NCI-H69 (cell line): Measurements from ENCODE around the gene FAM168A.
"Not testable (repeated sequence)": the region's sequence is repeated elsewhere in the genome, so short reads cannot be mapped to it uniquely, and the experiment has no call there.

ENCODE experiments used
- DNase-seq: peaks from one replicate; lab custom pipeline; 2025; lab: John Stamatoyannopoulos, UW

Gene FAM168A

DNA sequence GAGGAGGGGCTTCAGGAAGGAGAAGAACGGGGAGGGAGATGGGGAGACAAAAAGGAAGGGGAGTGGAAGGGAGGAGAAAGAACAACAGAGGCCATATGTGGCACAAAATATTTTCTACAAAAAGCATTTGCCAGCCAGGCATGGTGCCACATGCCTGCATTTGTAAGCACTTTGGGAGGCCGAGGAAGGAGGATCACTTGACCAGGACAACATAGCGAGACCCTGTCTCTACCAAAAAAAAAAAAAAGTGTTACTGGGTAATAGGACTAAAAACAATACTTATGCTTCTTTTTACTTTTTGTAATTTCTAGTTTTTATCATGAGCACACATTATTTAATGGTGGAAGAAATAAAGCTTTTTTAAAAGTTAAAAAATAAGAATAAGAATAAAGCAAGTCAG is 5.3 kb downstream of the FAM168A start:
- DNase-seq: no peak

DNA sequence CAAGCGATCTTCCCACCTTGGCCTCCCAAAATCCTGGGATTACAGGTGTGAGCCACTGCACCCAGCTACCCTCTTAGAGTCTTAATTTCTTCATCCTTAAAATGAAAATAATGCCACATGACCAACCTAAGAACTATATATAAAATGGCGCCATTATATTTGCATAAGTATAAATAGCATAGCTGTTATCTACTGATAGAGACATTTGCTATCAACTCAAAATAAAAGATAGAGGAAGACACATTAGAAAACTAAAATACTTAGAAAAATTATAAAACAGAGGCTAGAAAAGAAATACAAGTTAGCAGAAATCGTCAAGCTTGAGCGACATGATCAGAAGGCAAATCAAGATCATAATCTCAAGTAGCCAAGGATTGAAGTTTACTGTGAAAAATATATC is 6.2 kb downstream of the FAM168A start:
- no peak for DNase-seq

DNA sequence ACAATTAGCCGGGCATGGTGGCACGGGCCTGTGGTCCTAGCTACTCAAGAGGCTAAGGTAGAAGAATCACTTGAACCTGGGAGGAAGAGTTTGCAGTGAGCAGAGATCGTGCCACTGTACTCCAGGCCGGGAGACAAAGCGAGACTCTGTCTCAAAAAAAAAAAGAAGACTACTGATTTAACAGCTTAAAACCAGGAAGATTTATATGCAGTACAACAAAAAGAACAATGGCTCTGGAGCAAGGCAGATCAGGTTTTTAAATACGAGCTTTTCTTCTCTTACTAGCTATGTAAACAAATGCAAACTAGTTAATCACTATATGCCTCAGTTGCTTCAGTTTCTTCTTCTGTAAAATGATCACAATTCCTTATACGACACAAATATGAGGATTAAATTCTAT is 6.9 kb downstream of the FAM168A start:
- no peak for DNase-seq

DNA sequence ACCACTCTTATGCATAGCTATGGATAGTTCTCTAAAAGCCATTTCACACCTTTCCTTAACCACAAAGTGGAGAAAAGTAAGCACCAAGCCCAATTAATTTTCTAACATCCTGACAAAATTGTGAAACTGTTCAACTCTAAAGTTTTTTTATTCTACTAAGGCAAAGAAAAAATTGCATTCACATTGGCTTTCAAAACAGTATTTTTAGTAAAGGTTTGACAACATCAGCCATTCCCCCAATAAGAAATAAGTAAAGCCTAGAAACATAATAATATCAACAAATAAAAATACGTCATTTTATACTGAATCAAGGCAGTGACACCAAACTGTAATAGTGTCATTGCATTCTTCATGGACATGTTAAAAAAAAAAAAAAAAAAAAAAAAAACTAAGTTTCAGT is 11.1 kb downstream of the FAM168A start:
- DNase-seq: no peak

DNA sequence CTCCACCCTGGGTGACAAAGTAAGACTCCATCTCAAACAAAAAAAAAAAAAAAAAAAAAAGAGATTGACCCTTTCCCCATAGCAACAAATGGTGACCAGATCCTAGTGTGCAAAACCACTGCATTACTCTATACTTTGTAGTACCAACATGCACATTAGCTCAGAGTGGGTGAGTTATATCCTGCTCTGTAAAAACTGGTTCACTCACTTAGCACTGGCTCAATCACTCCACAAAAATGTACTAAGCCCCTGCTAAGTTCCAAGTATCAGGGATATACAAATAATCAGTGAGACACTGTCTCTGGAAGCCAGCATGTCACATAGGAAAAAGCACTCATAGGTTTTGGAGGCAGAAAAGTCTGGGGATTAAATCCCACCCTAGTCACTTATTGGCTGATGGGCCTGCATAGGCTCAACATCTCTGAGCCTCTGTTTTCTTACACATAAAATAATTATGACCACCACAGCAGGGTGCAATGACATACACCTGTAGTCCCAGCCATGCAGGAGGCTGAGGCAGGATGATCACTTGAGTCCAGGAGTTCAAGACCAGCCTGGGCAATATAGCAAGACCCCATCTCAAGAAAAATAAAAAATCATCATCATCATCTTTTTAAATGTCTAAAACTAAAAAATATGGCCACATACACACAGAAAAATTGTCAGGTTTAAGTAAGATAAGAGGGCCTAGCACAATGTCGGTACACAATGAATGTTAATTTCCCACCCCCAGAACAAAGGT is 11.9 kb downstream of the FAM168A start:
- peak; percentile 47 for DNase-seq

DNA sequence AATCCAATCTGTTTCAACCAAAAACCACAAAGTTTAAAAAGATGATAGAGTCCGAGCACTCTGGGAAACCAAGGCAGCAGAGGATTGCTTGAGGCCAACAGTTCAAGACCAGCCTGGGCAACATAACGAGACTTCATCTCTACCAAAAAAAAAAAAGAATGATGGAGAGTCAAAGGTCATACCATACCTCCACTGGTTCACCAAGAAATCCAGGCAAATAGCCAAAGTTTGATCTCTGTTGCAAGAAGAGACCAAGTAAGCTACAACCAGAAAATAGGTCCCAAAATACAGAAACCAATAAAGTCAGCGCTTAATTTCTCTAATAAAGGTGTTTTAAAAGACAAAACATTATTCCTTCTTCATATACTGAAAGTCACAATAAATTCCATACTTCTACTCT is 13.1 kb downstream of the FAM168A start:
- DNase-seq: no peak

DNA sequence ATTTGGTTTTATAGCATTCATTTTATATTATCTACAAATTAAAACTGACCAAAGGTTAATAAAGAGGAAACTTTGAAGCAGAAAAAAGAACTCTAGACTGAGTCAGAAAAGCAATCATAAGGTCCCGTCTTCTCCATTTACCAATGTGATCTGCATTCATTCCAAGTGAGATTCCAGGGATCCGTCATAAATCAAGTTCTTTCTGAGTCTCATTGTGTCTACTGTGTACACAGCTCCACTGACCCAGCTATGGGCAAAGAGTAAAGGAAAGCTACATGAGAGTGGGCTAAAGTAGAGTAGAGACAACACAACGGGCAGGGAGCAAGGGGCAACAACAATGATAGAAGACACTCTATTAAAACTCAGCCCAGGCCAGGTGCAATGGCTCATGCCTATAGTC is 15.3 kb downstream of the FAM168A start:
- peak; percentile 21 for DNase-seq

DNA sequence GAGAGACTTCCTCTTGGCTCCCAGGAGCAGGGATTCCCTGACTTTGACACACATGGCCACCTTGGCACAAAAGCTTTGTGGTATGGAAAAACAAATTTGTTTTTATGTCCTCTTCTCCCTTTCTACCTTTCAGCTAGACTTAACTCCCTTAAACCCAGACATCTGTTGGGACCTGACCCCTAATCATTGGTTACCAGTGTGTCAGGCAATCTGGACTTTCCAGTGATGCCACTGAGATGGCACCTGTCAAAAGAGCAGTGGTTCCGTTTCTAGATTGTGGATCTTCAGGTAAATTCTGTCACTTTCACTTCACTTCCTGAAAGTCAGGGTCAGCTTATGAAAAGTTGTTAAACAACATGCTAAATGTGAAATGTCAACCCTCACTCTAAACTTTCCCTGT is 17.2 kb downstream of the FAM168A start:
- DNase-seq: not testable (repeated sequence)

DNA sequence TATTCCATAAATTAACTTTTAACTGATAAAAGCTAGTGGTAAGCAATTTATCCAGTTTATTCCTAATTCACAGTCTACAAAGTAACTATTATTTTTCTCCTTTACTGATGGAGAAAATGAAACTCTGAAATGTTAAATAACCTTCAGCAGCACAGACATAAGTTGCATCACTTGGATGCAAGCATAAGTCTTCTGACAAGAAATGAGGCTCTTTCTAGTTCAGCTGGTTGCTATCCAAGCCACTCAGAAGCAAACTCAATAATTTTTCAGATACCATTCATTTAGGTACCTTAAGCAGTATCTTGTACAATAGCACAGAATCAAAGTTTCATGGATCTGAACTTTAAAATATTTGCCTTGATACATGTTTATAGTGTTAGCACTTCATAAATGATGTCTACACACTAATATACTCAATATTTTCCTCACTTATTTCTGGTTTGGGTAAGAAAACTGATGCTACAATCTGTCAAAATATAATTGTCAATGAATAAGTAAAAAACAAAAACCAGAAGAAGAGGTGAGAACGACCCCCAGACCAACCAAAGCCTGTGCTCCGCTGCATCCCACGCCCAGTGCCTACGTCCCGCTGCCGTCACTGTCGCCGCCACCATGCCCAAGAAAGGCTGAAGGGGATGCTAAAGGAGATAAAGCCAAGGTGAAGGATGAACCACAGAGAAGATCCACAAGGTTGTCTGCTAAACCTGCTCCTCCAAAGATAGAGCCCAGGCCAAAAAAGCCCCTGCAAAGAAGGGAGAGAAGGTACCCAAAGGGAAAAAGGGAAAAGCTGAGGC is 18.1 kb downstream of the FAM168A start:
- DNase-seq: no peak

DNA sequence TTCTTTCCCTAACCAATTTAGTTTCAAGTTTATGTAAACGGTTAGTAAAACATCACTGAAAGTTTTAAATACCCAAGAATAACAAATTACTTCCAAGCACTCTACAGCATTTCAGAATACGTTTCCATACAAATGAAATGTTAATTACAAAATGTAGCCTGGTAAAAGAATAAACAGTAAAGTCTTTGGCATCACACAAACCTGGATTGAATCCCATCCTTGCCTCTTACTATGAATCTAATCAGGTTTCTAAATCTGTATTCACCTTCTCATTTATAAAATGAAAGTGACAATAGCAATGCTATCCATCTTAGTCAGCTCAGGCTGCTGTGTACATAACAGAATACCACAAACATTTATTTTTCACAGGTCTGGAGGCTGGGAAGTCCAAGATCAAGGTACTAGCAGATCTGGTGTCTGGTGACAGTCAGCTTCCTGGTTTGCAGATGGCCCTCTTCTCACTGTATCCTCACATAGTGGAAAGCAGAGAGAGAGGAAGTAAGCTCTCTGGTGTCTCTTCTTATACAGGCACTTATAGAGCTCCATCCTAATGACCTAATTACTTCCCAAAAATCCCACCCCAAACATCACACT is 19.2 kb downstream of the FAM168A start:
- peak; percentile 46 for DNase-seq

DNA sequence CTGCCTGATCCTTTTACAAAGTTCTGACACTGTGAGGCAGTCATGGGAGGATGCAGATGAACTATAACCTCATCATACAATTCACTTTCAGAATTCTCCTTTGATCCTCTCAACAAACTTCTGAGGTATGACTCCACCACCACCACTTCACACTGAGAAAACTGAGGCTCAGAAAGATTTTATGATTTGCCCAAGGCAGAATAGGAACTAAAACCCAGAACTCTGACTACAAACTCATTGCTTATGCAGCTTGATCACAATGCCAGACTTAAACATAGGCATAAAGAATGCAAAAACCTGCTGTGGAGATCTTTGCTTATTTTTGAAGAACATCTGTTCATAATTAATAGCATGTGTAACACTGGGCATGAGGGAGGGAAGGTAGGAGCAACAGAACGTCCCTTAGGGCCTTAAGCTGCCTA is 20.4 kb downstream of the FAM168A start:
- DNase-seq: peak; percentile 61

DNA sequence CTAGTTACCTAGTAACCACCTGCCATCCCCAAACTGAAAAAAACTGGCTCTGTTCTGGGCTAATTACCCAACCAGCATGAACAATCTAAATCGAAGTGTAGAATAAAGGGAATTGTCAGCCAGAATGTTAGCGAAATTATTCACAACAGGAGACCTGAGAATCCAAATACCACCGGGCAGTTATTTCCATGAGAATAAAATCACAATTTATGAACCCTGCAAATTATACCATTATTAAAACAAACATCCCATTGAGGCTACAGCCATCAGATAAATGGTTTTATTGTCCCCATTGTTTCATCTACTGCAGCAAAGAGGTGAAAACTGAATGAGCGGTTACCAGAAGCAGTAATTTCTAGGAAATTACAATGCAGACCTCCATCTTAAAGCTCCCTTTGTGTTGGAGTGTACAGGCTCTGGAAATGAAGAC is 21.7 kb downstream of the FAM168A start:
- DNase-seq: peak; percentile 99

DNA sequence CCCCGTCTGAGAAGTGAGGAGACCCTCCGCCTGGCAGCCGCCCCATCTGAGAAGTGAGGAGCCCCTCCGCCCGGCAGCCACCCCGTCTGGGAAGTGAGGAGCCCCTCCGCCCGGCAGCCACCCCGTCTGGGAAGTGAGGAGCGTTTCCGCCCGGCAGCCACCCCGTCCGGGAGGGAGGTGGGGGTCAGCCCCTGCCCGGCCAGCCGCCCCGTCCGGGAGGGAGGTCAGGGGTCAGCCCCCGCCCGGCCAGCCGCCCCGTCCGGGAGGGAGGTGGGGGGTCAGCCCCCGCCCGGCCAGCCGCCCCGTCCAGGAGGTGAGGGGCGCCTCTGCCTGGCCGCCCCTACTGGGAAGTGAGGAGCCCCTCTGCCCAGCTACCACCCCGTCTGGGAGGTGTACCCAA is 25.9 kb downstream of the FAM168A start:
- DNase-seq: not testable (repeated sequence)

DNA sequence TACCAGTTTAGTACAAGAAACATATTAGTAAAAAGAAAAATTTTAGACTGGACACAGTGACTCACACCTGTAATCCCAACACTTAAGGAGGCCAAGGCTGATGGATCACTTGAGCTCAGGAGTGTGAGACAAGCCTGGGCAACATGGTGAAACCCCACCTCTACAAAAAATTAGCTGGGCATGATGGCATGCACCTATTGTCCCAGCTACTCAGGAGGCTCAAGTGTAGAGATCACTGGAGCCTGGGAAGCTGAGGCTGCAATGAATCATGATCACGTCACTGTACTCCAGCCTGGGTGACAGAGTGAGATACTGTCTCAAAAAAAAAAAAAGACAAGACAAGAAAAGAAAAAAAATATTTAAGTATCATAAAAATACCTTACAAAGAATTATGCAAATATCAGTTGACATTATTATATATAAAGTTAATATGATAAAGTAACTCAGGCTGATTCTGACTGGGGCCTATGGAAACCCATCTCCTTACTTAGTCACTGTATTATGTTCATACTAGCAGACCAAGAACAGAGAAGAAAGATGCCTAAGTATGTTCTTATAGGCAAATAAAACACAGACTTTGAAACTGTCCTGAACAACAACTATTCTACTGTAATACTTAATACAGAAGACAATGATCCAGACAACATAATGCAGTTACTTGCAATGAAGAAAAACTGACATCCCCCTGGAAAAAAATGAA is 27.3 kb downstream of the FAM168A start:
- peak; percentile 45 for DNase-seq

DNA sequence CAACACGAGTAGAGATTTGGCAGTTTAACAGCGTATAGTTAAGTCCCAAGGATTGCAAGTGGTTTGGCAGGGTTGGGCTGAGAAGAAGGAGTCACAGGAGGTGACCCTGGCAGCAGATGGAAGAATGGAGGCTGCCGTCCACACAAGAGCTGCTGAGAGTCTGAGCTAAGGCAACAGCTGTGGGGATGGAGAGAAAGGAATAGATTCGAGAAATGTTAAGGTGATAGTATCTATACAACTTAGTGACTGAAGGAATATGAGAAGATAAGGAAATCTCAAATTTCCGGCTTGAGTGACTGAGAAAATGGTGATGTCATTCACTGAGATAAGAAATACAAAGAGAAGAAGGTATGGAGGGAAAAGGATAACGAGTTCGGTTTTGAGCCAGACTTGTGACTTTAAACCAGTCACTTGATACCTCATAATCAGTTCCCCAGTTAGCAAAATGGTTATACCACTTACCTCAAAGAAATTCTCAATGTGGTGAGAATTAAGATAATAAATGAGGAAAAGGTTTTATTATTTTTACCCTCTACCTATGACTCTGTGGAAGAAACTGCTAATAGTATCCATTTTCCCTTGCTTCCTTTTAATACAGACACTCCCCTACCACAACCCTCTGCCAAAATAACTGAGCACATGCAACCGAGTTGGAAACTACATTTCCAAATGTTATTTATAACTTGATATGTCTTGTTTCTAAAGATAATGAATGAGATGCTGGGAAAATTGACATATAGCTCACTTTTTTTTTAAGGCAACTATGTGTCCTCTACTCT is 30.7 kb downstream of the FAM168A start:
- peak; percentile 46 for DNase-seq

DNA sequence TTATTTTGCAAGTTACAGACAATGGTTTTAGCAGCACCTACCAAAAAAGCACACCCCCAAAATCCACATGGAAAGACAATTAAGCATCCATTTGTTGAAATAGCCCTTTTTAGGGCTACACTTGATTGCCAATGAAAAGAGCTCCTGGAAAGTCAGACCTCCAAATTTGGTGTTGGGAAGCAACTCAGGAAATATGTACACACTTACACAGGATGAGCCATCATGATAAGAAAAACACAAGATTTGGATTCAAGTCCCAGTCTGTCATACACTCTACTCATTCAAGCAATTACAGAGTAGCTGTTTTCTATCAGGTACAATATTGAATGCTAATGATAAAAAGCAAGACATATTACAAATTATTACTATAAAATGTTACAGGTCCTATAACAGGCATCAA is 31.5 kb downstream of the FAM168A start:
- DNase-seq: peak; percentile 79

DNA sequence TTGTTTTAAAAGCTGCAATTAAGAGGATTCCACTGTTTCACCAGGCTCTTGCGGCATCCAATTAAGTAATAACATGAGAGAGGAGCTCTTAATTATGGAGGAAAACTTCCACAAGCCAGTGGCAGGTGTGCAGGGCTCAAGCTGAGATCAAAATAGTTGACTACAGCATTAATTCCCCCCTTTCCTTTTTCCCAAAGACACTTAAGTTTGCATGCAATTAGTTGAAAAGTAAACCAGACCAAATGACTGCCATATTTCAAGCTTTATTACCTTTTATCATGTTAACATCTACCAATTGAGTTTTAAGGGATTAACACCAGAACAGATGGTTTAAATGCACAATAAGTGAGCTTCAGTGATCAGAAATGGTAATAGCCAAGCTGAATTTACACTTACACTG is 32.1 kb downstream of the FAM168A start:
- DNase-seq: peak; percentile 97

DNA sequence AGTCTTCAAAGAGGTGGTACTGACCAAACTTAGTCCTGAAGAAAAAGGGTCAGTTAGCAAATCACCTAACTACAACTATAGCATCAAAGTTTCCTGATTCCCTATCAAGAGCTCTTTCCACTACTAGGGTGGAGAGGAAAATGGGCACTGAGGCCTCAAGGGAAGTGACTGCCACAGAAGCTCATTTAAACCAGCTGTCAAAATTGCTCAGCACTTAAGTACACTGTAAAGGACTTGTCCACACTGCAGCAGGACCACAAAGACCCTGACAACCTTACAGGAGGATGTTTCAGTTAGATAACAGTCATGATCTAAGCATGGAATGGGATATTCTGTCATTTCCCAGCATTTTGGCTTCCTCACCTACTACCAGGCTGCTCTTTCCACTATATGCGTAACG is 33.0 kb downstream of the FAM168A start:
- DNase-seq: peak; percentile 60

DNA sequence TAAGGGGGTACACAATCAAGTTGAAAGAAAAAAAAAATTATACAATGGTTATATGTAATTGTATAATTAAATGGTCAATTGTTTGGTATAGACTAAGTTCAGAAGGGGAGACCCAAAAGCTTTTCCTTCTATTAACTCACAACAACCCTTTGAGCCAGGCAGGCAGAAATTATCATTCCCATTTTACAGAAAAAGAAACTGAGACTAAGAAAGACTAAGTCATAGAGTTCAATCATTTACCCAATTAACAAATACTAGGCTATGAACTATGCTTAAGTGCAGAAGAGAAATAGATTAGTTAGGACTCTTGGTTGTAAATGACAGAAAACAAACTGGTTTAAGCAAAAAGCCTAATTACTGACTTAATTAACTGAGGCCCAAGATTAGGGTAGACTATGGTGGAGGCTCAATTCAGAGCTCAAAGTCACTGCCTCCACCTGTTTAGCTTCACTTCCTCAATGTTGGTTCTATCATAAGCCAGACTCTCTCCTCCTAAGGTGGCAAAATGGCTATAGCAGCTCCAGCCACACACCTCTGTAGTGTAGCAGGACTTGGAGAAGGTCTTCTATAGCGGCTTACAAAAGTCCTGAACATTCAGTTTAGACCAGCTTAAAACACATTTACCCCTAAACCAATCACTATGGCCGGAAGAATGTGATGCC is 34.2 kb downstream of the FAM168A start:
- no peak for DNase-seq

DNA sequence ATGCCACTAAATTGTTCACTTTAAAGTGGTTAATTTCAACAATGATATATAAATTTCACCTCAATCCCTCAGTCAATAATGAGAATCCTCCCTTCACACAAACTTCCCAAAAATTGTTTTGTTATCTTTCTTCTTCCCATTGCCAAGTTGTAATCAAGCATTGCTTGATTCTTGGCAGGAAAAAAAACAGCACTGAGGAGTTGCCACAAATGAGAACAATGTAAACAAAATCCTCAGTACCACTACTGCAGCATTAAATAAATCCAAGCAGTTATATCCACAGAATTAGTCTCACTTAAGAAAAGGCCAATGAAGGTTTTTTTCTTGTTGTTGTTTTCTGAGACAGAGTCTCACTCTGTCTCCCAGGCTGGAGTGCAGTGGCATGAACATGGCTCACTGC is 38.2 kb downstream of the FAM168A start:
- no peak for DNase-seq

DNA sequence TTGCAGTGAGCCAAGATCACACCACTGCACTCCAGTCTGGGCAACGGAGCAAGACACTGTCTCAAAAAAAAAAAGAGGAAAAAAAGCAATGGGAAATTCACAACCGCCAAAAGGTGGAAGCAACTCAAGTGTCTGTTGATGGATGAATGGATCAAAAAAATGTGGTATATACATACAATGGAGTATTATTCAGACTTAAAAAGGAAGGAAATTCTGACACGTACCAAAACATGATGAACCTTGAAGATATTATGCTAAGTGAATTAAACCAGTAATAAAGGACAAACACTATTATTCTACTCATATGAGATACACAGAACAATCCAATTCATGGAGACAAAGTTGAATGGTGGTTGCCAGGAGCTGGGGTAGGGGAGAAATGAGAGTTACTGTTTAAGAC is 40.9 kb downstream of the FAM168A start:
- no peak for DNase-seq
